ENCODE measurements around the gene SYT1.

SYT1 gene

GRCh38 chr12:79439175-79439825 lies 574.7 kb downstream of the SYT1 start:
- no peak for DNase-seq (ENCODE audit: low read depth)

DNA sequence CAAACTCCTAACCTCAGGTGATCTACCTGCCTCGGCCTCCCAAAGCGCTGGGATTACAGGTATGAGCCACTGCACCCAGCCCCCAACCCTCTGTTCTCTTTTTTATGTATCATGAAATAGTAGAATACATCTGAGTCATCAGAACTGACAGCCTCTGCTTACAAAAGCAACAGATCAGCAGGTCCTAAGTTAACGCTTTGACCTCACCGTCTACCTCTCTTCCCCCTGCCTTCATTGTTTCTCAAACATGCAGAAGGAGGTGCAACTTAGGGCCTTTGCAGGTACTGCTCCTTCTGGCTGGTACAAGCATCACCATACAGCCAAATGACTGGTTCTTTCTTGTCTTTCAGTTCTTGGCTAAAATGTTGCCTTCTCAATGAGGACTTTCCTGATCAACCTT lies 577.0 kb downstream of the SYT1 start:
- DNase-seq (ENCODE audit: low read depth) = no peak

DNA sequence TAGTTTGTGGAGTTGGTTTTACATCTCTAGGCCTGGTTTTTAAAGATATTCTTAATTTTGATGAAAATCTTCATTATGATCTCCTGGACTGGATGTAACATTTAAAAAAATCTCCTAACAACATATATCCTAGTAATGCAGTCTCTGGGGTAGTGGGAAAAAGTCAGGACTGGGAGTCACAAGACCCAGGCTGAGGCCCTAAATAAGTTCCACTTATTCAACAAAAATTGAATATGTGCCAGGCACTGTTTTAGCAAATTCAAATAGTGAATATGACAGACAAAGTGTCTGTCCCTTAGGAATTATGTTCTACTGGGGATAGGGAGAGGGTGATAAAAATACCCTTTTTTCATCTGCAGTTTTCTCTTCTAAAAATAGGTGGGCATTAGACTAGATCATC lies 577.8 kb downstream of the SYT1 start:
- DNase-seq (ENCODE audit: low read depth) = no peak

DNA sequence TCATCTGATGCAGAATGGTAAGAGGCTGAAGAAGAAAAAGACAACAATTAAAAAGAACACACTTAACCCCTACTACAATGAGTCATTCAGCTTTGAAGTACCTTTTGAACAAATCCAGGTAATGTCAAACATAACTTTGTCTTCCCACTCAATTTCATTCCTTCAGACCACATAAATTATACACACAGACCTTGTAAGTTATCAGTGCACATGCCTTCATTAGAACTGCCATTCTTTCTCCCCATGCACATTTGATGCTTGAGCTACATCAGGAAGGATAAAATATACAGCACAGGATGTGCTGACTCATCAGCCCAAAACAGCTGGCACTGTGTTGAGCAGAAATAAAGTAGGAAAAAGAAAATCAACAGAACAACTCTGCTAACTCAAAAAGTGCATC lies 579.5 kb downstream of the SYT1 start:
- no peak for DNase-seq (ENCODE audit: low read depth)

- DNase-seq (ENCODE audit: low read depth) = no peak
These were observed 584.2 kb downstream of the SYT1 start for GRCh38 chr12:79448816-79449215.

- no peak for DNase-seq (ENCODE audit: low read depth)
These were observed 586.8 kb downstream of the SYT1 start for GRCh38 chr12:79451365-79451764.

- DNase-seq (ENCODE audit: low read depth) = no peak
These were observed 587.4 kb downstream of the SYT1 start for GRCh38 chr12:79451978-79452377.

DNA sequence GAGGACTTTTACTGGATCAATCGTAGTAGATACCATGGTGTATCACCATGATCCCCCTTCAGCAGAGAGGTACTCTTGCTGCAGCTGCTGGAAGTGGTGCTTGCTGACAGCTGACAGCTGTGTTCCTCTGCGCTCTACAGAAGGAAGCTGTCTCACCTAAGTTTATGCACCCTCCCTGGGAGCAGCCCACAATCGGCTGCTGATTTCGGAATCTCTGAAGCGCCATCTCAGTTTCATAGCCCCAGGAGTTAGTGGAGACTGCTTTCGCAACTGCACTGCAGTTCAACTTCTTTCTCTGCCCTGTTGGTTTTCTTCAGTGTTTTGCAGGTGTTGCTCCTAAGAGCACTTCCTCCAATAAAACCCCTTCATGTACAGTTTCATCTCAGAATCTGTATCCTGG lies 588.3 kb downstream of the SYT1 start:
- no peak for DNase-seq (ENCODE audit: low read depth)

DNA sequence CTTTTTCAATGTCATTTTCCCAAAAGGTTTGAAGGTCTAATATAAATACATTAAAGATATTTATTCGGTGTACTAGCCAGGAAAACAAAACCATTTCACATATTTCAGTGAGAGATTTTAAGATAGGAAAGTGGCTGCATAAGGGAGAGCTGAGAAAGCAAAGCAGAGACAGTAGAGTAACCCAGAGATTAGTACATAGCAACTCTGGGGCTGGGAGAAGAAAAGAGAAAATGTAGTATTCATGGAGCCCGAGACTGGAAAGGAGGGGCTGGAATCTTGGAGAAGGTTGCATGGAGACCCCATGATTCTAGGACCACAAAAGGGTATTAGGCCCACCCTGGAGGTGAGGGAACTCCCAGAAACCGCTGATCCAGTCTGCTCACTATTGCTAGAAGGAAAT lies 589.2 kb downstream of the SYT1 start:
- DNase-seq (ENCODE audit: low read depth) = no peak

- DNase-seq (ENCODE audit: low read depth) = no peak
These were observed 589.8 kb downstream of the SYT1 start for GRCh38 chr12:79454338-79454843.

- no peak for DNase-seq (ENCODE audit: low read depth)
These were observed 590.7 kb downstream of the SYT1 start for GRCh38 chr12:79455286-79455685.

GRCh38 chr12:79482323-79482722 lies 617.7 kb downstream of the SYT1 start:
- DNase-seq (ENCODE audit: low read depth) = no peak

DNA sequence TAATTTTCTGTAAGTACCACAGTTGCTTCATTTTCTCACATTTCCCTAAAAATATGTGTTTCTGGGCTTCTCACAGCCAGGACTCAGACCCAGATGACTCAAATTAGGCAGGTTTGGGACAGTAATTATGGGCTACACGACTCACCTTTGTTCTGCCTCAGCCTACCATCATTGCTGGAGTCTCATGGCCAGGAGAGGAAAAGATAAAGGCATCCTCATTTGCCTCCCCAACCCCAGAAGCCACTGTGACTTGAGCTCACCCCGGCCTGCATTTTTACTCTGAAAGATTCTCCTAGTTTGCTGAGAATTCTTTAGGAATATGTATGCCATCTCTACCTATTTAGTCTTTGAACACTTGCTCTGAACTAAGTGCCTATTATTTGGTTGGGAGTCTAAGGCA lies 618.3 kb downstream of the SYT1 start:
- DNase-seq (ENCODE audit: low read depth) = no peak

- DNase-seq (ENCODE audit: low read depth) = no peak
These were observed 621.6 kb downstream of the SYT1 start for GRCh38 chr12:79486154-79486553.

DNA sequence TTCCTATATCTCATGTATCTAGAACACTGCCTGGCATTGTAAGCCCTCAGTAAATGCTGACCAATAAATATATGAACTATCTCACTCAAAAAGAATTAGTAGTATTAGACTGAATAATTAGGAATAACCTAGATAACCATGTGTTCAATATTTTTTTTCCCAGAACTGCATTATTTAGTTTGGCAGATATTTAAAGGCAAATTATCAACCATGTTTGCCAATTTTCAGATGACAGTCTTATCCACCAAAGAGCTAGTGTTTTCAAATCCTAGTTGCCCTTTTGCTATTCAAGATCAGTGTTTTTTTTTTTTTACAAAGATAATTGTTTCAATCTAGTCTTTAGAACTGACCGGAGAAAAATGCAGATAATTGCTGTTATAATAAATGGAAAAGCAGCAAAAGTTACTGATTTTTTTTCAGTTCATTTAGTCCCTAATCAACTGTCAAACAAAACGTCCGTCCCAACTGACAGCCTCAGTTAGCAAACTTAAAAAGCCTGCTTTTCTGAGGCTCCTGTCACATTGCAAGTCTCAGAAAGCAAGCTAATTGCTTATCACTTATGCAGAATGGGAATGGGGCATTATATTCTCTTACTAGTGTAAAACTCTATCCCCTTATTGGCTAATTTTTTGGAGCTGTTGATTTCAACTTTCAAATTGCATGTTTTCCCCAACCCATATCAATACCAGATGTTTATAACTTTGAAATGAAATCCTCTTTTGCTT lies 623.0 kb downstream of the SYT1 start:
- DNase-seq (ENCODE audit: low read depth) = no peak

Measured in activated T-cell treated with anti-CD3 and anti-CD28 coated beads for 24 hours (primary cell).